K562 (cell line): ENCODE data around the gene VPS37D. TPM values are rescaled to one million over a fixed set of nuclear protein-coding genes. Genes with fewer than 3 reads are reported as not detected.
"Not testable (repeated sequence)": the region's sequence is repeated elsewhere in the genome, so short reads cannot be mapped to it uniquely, and the experiment has no call there.

Experiments
- ATAC-seq: fragments of 200-7000 bp; cut with Tn5 transposase; 3 replicates; pipeline ENCODE4 v1.9.1; 2020; ENCODE audit warnings: moderate library complexity
- BruUV-seq: library from RNA; stranded (reverse); fragments of 400-500 nt; replicated peaks from 2 replicates; lab custom pipeline; 2021; lab: Mats Ljungman, UMichigan
- CTCF ChIA-PET: fragments of 300-600 bp; formaldehyde crosslinking; extraction: SDS; loops from one replicate; lab custom pipeline; 2021; ENCODE audit warnings: low intra/inter-chr PET ratio; lab: Yijun Ruan, JAX
- POLR2A ChIA-PET: fragments of 300-600, 350-650 bp; sonication (Branson Sonifier 250); formaldehyde crosslinking; extraction: SDS; loops from one replicate; lab custom pipeline; 2021; ENCODE audit warnings: antibody characterized with exemption, inconsistent platforms; lab: Yijun Ruan, JAX
- DNase-seq, 4 experiments: peaks; one replicate each; pipeline versions ENCODE4 v3.0.0 to v3.0.0-alpha.2; 2011 to 2018; ENCODE audit warnings: low spot score in 3 of 4, mixed read lengths in 3 of 4; ENCODE audit errors: extremely low read depth in 1 of 4
- FAIRE-seq: peaks from 2 replicates; lab custom pipeline; 2011; peaks lifted over from hg19 to GRCh38; lab: Jason Lieb, UNC
- H2AFZ ChIP-seq: 2 replicates; pipeline ENCODE4 v1.6.0; 2011; ENCODE audit warnings: low read depth, low read length, control low read depth, inconsistent platforms
- H3K27ac ChIP-seq: fragments of 200-600 bp; 3 replicates; pipeline ENCODE4 v1.8.0; 2011; ENCODE audit warnings: low read depth, mild to moderate bottlenecking, control low read depth, inconsistent platforms, low read length, moderate library complexity, mixed read lengths; ENCODE audit errors: extremely low read depth
- H3K27me3 ChIP-seq, 2 experiments: fragments of 300-600 bp in 1 of 2; 2 replicates in 1 of 2; 3 replicates in 1 of 2; pipeline versions ENCODE4 v1.6.0 to v1.8.0; 2011; ENCODE audit warnings: inconsistent platforms in 2 of 2, low read length in 2 of 2, mild to moderate bottlenecking in 1 of 2, mixed read lengths in 1 of 2, moderate library complexity in 1 of 2; ENCODE audit not compliant: control insufficient read depth in 2 of 2, insufficient read depth in 2 of 2
- H3K36me3 ChIP-seq: fragments of 300-600 bp; 3 replicates; pipeline ENCODE4 v1.8.0; 2011; ENCODE audit warnings: mild to moderate bottlenecking, low read length, inconsistent platforms; ENCODE audit not compliant: control insufficient read depth, insufficient read depth
- H3K4me1 ChIP-seq, 2 experiments: fragments of 200-600 bp in 1 of 2; replicated peaks in 1 of 2; 2 replicates in 1 of 2; 3 replicates in 1 of 2; pipeline versions ENCODE4 v1.5.1 to v1.8.0; 2011; ENCODE audit warnings: inconsistent platforms in 2 of 2, low read length in 2 of 2, mild to moderate bottlenecking in 1 of 2, mixed read lengths in 1 of 2, moderate library complexity in 1 of 2; ENCODE audit not compliant: control insufficient read depth in 2 of 2, insufficient read depth in 2 of 2
- H3K4me2 ChIP-seq: 2 replicates; pipeline ENCODE4 v1.6.1; 2011; ENCODE audit warnings: low read length, control low read depth, inconsistent platforms, mixed read lengths; ENCODE audit not compliant: insufficient read depth
- H3K4me3 ChIP-seq: fragments of 200-600 bp; sonication (generic), shearing (Covaris generic); 2 replicates; pipeline ENCODE4 v1.5.1; 2016; ENCODE audit warnings: control low read depth, inconsistent platforms
- H3K79me2 ChIP-seq: fragments of 200-600 bp; 3 replicates; pipeline ENCODE4 v1.8.0; 2011; ENCODE audit warnings: low read length, inconsistent platforms; ENCODE audit not compliant: control insufficient read depth, insufficient read depth
- H3K9ac ChIP-seq, 2 experiments: 2 replicates each; pipeline versions ENCODE4 v1.6.0 to v1.6.1; 2011; ENCODE audit warnings: low read depth in 2 of 2, low read length in 2 of 2, control low read depth in 1 of 2, inconsistent platforms in 1 of 2, mild to moderate bottlenecking in 1 of 2, mixed read lengths in 1 of 2; ENCODE audit not compliant: insufficient read depth in 1 of 2
- H3K9me1 ChIP-seq: one replicate; pipeline ENCODE4 v1.6.0; 2011; ENCODE audit warnings: inconsistent platforms, mild to moderate bottlenecking, low read length, moderate library complexity; ENCODE audit not compliant: control insufficient read depth, insufficient read depth
- H3K9me3 ChIP-seq: replicated peaks from 2 replicates; pipeline ENCODE4 v1.5.1; 2011; ENCODE audit warnings: low read depth, low read length, inconsistent platforms; ENCODE audit not compliant: control insufficient read depth, insufficient read depth
- H4K20me1 ChIP-seq: replicated peaks from 2 replicates; pipeline ENCODE4 v1.6.1; 2011; ENCODE audit warnings: low read length, inconsistent platforms, mixed read lengths; ENCODE audit not compliant: control insufficient read depth, insufficient read depth
- FOS ChIP-seq: IDR thresholded peaks from 3 replicates; pipeline ENCODE4 v1.6.1; 2011; ENCODE audit not compliant: insufficient read length; ENCODE audit errors: extremely low read depth
- L3MBTL2 ChIP-seq: fragments of 450-650 bp; IDR thresholded peaks from 2 replicates; pipeline ENCODE4 v1.6.1; 2016; ENCODE audit warnings: mild to moderate bottlenecking, moderate library complexity
- PHF21A ChIP-seq: fragments of 450-650 bp; IDR thresholded peaks from 2 replicates; pipeline ENCODE4 v1.6.1; 2017; ENCODE audit warnings: low read depth, borderline replicate concordance
- POLR2G ChIP-seq: fragments of 200-400 bp; formaldehyde crosslinking; IDR thresholded peaks from 2 replicates; pipeline ENCODE4 v1.6.1; 2017; ENCODE audit warnings: low read depth, mild to moderate bottlenecking, antibody characterized with exemption, low read length, moderate library complexity
- SMC3 ChIP-seq: conservative IDR thresholded peaks from 2 replicates; pipeline ENCODE4 v1.6.1; 2011; ENCODE audit warnings: low read depth, low read length, improper control_type of control experiment; ENCODE audit not compliant: insufficient read depth
- TARDBP ChIP-seq: fragments of 450-650 bp; IDR thresholded peaks from 2 replicates; pipeline ENCODE4 v1.6.1; 2016
- THRA ChIP-seq: fragments of 450-650 bp; IDR thresholded peaks from 2 replicates; pipeline ENCODE4 v1.6.1; 2017; ENCODE audit warnings: mild to moderate bottlenecking, moderate library complexity
- ZBTB5 ChIP-seq: fragments of 450-650 bp; IDR thresholded peaks from 2 replicates; pipeline ENCODE4 v1.6.1; 2017; ENCODE audit warnings: antibody characterized with exemption
- WGBS: fragments of 100-300 bp; shearing (Covaris generic); methylation state at CpG from one replicate; pipeline ENCODE4 v1.1.6; 2016; ENCODE audit warnings: low coverage, mixed read lengths; ENCODE audit not compliant: insufficient coverage; ENCODE audit errors: missing lambda C conversion rate; 5-methylcytosine and 5-hydroxymethylcytosine counted together
- in situ Hi-C: fragments of 300-500 bp; cut with MboI; formaldehyde crosslinking; loops from 4 replicates; pipeline ENCODE4 v1.15.0; 2018; ENCODE audit warnings: inconsistent platforms, mixed read lengths
- intact Hi-C: fragments of 100-400 bp; cut with micrococcal nuclease; formaldehyde crosslinking; loops from 2 replicates; pipeline ENCODE4 v1.14.2; 2022
- polyA plus RNA-seq, 8 experiments: library from polyadenylated mRNA; depleted of rRNA in 4 of 8; stranded (reverse) in 5 of 8; unstranded in 3 of 8; fragments of >200 nt; fragmentation: Nextera tagmentation in 2 of 8; fragmentation: Illumina TruSeq in 1 of 8; extraction: Ambion mirVana in 2 of 8; extraction: Trizol in 1 of 8; gene quantifications; 2 replicates each; pipeline versions ENCODE4 v1.2.1 to v1.2.3, GENCODE V29; 2011 to 2014; ENCODE audit warnings: inconsistent platforms in 1 of 8, missing spikeins in 1 of 8
- total RNA-seq, 7 experiments: library from RNA; depleted of rRNA in 6 of 7; stranded (reverse); fragments of >200 nt in 6 of 7; fragmentation: Illumina TruSeq in 2 of 7; extraction: Trizol in 2 of 7; gene quantifications; 2 replicates each; pipeline versions ENCODE4 v1.2.1 to v1.2.3, GENCODE V29; 2011 to 2021; ENCODE audit warnings: low replicate concordance in 1 of 7

The VPS37D gene
- total and polyA plus RNA-seq, 9 of the 15 experiments (the other 6 are each of a cell fraction or from before 2014, with no cell fraction given): 0.25 to 2.3 (median 1.0) TPM; not detected in 3

GRCh38 chr7:73719806-73720169, 52.2 kb downstream of the VPS37D start (continued):
- TF ChIP-seq TARDBP: no peak
- no peak for TF ChIP-seq ZBTB5
- no peak for TF ChIP-seq THRA
- no peak for TF ChIP-seq SMC3
- no peak for TF ChIP-seq FOS
- TF ChIP-seq L3MBTL2: no peak
- TF ChIP-seq POLR2G: no peak
- TF ChIP-seq PHF21A: no peak

- DNase-seq, H3K4me2 ChIP-seq, intact Hi-C loops, H3K9me1 ChIP-seq, H3K27me3 ChIP-seq, ATAC-seq, H3K27ac ChIP-seq, in situ Hi-C loops, BruUV-seq, H3K9ac ChIP-seq, H3K9me3 ChIP-seq, H2AFZ ChIP-seq, H3K4me3 ChIP-seq, FAIRE-seq, CTCF ChIA-PET, H3K36me3 ChIP-seq: not testable (repeated sequence)
- POLR2A ChIA-PET: interaction anchor here (0.7 to 1.9 kb wide), 8 partner anchors 16 to 147 kb away, joined by 3 to 6 read pairs (median 4); no protein-coding TSS in a partner anchor
- WGBS: 76% methylated on average over 7 of the region's 9 CpGs
- H3K79me2 ChIP-seq: peaks cover 10% of the 10 kb centered on the region; the same call in 2 of the 3 replicates
- peaks cover 27% of the 10 kb centered on the region for H4K20me1 ChIP-seq
- peaks cover 17 to 46% of the 10 kb centered on the region in 2 experiments for H3K4me1 ChIP-seq
These were observed 52.8 kb downstream of the VPS37D start for GRCh38 chr7:73720443-73720842.
